GM12874 (cell line): ENCODE results near the gene SERHL2.
A peak's percentile ranks its signal among the peaks of the same experiment; 100 is the strongest.

Experiments
- TF ChIP-seq, protein P1 (sequence below): IDR thresholded peaks from 2 replicates; pipeline ENCODE4 v1.5.1; 2011; ENCODE audit warnings: low read depth, mild to moderate bottlenecking, control low read depth, low read length, moderate library complexity; ENCODE audit not compliant: insufficient read depth

Gene SERHL2

DNA sequence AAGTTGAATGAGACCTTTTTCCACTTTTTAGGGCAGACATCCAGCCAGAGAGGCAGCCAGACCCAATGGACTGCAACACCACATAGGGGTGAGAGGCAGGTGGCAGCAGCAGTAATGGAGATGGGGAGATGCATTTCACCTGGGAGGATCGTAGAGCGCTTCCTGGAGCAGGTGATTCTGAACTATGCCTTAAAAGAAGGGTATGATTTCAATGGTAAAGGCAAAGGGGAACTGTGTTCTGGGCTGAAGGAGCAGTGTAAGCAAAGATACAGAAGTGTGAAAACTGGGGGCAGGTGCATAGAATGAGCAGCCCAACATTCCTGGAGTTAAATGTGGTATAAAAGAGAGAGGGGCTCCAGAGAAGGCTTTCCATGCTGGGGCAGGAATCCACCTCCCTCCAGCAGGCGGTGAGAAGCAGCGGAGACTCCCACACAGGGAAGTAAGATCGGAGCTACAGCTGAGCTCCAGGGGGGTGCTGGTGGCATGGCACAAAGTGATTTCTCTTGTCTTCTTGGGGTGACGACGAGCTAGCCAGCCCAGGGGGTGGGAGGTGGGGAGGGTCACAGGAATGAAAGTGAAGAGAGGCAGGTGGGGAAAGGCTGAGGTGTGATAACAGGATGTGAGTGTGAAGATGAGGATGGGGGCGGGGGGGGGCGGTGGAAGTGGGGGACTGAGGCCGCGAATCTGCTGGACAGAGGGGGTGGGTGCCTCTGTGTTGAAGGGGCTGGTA lies 4.3 kb upstream of the SERHL2 start:
- TF ChIP-seq, protein P1, sequence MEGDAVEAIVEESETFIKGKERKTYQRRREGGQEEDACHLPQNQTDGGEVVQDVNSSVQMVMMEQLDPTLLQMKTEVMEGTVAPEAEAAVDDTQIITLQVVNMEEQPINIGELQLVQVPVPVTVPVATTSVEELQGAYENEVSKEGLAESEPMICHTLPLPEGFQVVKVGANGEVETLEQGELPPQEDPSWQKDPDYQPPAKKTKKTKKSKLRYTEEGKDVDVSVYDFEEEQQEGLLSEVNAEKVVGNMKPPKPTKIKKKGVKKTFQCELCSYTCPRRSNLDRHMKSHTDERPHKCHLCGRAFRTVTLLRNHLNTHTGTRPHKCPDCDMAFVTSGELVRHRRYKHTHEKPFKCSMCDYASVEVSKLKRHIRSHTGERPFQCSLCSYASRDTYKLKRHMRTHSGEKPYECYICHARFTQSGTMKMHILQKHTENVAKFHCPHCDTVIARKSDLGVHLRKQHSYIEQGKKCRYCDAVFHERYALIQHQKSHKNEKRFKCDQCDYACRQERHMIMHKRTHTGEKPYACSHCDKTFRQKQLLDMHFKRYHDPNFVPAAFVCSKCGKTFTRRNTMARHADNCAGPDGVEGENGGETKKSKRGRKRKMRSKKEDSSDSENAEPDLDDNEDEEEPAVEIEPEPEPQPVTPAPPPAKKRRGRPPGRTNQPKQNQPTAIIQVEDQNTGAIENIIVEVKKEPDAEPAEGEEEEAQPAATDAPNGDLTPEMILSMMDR: no peak

DNA sequence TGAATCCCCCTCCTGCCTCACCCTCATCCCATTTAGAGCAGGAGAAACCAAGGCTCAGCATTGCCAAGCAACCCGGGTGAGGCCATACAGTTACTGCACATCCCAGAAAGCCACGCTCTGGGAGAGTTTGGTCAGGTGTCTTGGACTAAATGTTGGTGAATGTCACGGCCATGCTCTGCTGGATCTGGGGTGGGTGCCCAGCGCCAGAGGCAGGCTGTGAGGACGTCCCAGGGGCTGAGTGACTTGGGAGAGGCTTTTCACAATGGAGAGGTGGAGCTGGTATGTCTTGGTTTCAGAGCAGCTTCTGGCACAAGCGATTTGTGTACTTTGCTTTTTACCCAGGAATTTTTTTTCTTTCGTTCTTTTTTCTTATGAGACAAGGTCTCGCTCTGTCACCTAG lies 6.6 kb downstream of the SERHL2 start:
- TF ChIP-seq, protein P1: no peak

DNA sequence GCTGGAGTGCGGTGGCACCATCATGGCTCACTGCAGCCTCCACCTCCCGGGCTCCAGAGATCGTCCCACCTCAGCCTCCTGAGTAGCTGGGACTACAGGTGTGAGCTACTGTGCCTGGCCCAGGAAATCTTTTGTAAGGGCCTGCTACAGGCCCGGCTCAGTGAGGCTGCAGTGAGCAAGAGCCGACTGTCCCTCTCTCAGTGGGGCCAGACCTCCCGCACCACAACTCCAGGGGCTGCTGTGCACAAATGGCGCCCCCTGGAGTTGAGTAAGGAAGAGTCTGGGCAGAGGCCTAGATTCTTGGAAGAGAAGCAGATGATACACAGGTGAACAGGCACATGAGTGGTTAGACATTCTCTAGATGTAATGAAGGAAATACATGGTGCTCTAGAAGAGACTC lies 7.0 kb downstream of the SERHL2 start:
- TF ChIP-seq, protein P1: peak; percentile 50; the same call in 1 of the 2 replicates

DNA sequence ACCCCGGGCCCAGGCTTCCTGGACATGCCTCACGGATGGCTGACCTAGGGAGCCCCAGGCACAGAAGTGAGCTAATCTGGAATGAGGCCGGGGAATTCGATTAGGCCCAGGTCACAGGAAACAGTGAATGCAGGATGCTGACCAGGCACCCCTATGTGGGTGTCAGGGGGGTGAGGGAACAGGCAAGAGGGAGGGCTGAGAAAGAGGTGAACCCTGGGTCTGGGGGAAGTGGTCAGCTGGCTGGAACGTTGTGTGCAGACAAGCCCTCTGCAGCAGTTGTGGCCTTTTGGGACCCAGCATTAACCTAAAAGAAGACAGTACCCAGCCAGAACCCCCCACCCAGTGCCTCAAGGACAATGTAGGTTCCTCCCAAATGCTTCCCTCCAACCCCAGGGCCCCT lies 8.1 kb downstream of the SERHL2 start:
- TF ChIP-seq, protein P1: no peak

DNA sequence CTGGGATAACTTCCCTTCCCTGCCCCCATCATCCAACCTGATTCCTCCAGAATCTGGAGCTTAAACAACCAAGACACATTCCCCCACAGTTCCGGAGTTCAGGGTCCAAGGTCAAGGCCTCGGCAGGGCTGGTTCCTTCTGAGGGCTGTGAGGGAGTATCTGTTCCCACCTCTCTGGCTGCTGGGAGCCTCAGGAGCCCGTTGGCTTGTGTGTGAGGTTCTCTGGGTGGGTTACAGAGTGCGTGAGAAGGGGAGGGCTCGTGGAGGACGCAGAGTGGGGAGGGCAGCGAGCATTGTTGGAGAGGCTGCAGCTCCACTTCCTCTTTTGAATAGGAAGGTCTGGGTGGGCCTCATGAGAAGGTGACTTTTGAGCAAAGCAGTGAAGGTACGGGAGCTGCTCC lies 8.5 kb downstream of the SERHL2 start:
- TF ChIP-seq, protein P1: no peak

DNA sequence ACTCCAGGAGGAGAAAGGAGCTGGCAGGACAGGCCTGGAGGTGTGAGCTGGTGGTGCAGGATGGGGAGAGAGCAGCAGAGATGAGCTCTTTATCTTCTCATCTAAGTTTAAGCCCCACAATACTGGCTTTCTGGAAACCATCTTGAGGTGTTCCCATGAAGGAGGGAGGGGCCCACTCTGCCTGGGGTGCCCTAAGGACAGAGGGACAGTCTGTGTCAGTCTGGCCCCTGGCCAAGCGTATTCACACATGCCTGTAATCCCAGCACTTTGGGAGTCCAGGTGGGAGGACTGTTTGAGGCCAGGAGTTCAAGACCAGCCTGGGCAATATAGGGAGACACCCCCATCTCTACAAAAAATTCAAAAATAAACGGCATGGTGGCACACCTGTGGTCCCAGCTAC lies 8.9 kb downstream of the SERHL2 start:
- TF ChIP-seq, protein P1: no peak

DNA sequence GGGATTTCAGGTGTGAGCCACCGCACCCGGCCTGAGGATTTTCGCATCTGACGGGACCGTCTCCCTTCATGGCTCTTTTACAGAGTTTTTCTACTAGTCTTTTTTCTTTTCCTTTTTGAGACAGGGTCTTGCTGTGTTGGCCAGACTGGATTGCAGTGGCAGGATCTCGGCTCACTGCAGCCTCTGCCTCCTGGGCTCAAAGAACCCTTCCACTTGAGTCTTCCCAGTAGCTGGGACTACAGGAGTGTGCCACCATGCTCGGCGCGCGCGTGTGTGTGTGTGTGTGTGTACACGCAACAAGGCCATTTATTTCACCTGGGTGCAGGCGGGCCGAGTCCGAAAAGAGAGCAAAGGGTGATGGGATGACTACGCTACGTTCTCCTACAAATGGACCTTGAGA lies 10.9 kb downstream of the SERHL2 start:
- TF ChIP-seq, protein P1: no peak
